HG02571 (cell line): ENCODE data around the gene CGN.

Source experiments
- ATAC-seq: cut with Tn5 transposase; IDR thresholded peaks from one replicate; pipeline ENCODE4 v1.9.1; 2021; ENCODE audit warnings: mild to moderate bottlenecking, moderate library complexity; ENCODE audit not compliant: unreplicated experiment

Gene CGN

DNA sequence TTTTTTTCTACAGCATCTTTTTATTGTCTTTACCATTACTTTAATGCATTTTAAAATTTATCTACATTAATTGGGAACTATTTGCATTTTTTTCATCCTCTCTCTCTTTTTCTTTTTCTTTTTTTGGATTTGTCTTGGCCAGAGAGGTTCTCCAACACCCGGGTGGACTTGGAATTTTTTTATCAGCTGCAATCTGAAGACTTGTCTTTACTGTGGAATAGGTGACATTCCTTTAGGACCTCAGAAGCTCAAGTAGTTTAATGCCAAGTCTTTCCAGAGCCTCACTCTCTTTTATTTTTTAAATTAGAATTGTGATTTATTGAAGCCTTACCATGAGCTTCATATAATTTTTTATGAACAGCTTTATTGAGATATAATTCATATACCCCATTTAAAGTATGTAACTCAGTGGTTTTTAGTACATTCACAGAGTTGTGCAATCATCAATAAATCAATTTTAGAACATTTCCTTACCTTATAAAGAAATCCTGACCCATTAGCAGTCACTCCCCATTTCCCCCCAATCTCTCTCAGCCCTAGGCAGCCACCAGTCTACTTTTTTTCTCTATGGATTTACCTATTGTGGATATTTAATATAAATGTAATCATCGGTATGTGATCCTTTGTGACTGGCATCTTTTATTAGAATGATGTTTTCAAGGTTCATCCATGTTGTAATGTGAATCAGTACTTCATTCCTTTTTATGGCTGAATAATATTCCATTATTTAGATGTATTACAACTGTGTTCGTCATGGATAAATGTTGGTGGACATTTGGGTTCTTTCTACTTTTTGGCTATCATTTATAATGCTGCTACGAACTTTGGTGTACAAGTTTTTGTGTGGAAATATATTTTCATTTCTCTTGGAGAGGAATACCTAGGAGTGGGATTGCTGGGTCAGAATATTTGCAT is 35.1 kb downstream of the CGN start:
- no peak for ATAC-seq

DNA sequence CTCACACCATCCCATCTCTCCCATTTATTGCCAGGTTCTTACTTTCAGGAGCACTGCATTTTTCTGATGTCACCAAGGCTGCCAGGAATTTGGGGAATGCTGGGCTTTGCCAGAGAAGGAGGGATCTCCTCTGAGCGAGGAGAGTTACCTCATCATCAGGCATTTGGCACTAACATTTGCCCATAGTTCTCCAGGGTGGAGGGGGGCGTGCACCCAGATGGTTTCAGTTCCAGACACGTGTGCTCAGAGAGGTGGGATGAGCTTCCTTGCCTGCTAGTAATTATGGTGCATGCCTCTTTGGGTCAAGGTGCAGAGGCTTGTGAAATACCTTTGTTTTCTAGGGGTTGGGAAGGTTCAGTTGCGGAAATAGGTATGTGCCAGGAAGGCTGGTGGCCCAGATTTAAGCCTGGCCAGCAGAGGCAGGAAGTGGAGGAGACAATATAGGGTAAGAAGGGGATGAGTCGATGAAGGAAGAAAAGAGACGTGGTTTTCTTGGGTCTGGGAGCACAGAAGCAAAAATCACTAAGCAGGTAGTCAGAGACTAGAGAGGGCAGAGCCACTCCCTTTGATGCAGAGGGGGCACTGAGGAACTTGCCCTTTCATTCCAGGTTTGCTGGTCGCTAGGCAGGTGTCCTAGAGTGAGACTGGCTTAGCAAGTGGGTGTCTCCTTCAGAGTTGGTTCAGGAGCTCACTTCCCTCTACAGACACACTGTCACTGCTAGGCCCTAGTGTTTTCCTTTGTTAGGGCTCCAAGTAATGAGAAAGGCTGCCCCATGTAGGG is 36.1 kb downstream of the CGN start:
- ATAC-seq = no peak

DNA sequence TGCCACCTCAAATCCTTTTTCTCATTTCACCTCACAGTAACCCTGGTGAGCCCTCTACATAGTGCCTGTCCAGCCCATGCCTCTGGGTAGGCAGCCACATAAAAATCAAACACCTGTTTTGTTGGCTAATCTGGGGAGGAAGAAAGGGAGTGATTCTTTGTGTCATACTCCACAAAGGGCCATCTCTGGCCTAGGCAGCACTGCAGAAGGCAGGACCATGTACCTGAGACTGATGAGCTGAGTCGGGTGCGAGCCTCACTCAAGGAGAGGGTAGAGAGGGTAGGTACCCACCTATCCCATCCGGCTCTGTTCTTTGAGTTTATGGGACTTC is 36.7 kb downstream of the CGN start:
- ATAC-seq = no peak

DNA sequence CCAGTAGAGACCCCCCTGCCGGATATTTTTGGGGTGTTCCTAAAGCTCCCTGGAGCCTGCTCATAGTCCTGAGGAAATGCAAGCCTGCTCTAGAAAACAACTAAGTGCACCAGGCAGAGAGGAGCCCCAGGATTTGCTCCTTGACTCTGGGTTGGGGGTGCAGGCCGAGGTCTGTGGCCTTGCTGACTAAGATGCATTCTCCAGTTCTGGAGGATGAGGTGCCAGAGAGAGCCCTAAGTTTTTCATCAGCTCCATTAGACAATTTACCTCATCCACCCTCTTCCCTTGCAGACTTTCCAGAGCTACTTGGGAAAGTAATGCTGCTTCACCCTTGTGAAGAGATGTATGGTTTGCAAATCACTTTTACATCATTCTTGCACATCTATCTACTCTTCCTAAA is 38.0 kb downstream of the CGN start:
- no peak for ATAC-seq

DNA sequence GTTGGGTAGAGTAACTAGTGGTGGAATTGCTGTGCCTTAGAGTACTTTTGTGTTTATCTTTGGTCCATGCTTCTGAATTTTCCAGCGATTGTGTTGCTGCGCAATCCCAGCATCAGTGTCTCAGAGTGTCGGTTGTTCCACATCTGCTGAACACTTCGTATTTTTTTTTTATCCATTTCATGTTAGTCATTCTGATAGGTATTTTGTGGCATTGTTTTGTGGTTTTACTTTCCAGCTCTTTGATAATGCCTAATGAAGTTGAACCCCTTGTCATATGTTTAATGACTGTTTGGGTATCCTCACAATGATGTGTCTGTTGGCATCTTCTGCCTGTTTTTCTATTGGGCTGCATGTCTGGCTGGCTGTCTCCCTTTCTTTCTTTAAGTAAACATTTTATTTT is 42.5 kb downstream of the CGN start:
- no peak for ATAC-seq

DNA sequence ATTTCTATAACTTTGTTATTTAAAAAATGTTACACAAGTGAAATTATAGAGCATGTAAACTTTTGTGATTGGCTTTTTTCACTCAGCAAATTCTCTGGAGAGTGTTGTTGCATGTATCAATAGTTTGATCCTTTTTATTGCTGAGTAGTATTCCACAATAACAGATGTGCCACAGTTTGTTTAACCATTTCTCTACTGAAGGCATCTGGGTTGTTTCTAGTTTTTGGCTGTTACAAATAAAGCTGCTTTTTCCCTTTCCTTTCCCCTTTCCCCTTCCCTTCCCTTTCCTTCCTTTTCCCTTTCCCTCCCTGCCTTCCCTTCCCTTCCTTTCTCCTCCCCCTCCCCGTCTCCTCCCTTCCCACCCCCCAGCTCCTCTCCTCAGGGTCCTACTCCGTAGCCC is 44.9 kb downstream of the CGN start:
- no peak for ATAC-seq

DNA sequence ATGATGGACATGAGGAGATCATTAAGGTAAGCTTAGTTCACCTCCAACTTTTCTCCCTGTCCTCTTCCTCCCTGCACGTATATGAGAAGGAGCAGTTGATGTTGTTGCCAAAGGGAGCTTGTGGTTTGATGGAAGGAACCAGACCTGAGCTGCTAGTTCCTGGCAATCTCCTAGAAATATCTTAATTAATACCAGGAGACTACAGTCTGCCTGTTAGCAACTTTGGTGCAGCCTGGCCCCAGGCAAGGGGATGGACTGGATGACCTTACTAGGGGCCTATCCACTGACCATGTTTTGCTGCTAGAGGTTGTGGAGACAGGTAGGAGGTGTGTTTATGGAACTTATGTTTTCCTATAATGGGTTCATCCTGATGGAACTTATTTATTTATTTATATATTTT is 51.5 kb downstream of the CGN start:
- ATAC-seq = no peak

DNA sequence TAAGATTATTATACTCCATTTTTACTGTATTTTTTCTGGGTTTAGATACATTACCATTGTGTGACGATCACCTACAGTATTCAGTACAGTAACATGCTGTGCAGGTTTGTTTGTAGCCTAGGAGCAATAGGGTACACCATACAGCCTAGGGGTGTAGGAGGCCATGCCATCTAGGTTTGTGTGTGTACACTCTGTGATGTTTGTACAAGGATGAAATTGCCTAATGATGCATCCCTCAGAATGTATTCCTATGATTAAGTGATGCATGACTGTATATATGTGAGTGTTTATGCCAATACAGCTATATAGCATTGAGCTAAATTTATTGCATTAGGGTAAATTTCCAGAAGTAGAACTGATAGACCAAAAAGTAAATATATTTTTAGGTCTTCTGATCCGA is 52.2 kb downstream of the CGN start:
- no peak for ATAC-seq

DNA sequence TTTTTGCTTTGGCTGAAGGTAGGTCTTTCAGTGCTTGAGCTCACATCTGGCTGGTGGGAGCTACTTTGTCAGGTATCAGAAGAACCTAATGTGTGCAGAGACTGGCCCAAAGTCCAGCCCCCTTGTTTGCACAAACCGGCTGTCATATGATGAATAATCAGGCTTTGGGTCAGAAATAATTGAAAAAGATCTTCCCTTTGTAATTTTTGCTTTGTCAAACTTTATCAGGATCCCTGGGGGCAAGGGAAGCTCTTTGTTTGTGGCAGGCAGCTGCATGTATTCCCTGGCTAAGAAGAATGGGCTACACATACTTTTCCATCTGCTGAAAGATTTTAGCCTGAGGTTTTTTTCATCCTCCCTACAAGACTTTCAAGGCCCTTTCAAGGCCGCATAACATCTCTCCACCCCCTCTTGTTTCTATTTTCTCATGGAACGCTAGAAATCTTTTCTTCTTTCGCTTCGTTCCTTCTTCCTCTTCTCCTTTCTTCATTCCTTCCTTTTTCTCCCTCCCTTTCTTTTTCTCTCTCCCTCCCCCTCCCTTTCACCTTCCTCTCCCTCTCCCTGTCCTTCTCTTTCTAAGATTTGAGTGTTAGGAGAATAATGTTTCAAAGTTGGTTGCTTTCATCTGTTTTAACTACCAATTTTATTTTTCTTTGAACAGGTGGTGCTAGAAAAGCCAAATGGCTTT is 54.5 kb downstream of the CGN start:
- ATAC-seq = no peak

DNA sequence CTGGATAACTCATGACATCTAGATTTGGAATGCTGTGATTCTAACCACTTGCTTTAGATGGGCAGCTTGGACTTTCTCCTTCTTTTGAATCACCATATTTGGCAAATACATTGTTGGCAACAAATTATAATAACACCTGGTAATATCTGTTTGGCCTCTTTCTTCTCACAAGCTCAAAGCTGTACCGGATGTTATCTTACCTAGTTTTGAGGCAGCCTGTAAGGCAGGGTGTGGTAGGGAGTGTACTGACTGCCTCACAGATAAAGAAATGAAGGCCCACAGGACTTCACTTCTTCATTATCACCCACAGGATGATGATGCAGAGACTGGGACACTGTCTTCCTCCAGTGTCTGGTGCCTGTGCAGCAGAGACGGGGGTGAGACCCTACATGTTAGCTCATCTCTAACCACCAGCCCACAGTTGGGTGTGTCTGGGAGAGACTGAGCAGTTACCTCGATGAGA is 57.5 kb downstream of the CGN start:
- no peak for ATAC-seq

DNA sequence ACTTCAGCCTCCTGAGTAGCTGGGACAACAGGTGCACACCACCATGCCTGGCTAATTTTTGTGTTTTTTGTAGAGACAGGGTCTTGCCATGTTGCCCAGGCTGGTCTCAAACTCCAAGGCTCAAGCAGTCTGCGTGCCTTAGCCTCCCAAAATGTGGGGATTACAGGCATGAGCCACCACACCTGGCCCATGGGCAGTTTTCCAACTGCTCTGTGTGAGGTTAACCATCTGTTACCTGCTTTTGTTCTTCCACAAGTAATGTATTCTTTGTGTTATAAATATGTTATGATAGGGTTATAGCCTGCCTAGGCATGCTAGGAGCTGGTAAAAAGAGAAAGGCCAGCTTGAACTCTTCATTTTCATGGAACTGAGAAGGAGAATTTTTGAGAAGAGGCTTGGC is 59.6 kb downstream of the CGN start:
- no peak for ATAC-seq

DNA sequence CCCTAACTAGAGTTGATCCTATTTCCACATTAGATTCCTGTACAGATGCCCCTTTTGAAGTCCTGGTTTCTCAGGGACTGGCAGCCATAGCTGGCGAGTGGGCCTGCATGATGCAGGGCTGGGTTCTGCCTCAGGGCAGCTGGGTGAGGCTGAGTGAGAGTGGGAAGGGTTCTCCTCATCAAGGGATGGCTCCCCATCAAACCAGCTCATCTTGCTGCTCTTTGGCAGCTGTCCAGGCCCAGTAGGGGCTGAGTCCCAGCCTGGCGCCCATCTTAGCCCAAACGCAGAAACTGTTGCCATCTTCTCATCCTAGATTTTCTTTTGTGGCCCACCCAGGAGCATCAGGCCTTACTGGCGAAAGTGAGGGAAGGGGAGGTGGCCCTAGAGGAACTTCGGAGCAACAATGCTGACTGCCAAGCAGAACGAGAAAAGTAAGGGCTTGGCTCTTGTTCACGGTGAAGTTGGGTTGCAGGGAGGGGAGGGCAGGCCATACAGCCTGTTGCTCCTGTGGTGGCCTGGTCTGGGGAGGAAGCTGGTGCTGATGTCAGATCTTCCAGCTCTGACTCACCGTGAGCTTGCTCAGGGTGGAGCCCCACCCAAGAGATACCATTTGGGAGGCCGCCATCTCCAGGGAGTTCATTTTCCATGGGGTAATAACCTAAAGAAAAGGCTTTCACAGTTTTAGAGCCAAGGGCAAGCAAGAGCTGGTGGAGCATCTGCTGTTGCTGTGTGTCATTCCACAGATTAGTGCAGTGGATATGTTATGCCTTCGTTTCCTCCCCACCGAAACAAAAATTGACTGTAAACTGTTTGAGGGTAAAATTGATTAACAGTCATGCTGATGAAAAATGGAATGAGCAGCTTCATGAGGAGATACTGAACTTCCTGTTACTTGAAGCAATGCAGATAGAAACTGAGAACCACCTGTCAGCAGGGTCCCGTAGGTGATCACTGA is 63.7 kb downstream of the CGN start:
- ATAC-seq = no peak

DNA sequence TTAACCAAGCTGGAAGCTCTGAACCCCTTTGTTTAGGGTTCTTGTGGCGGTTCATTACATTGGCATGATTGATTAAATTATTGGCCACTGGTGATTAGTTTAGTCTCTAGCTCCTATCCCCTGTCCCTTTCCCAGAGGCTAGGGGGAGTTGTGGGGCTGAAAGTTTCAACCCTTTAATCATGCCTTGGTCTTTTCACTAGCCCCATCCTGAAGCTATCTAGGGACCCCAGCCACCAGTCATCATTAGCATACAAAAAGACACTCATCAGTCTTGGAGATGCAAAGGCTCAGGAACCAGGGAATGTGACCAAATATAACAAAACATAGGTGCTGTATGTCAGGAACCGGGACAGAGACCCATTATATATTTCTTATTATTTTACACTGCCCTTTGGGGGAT is 66.0 kb downstream of the CGN start:
- ATAC-seq = no peak

DNA sequence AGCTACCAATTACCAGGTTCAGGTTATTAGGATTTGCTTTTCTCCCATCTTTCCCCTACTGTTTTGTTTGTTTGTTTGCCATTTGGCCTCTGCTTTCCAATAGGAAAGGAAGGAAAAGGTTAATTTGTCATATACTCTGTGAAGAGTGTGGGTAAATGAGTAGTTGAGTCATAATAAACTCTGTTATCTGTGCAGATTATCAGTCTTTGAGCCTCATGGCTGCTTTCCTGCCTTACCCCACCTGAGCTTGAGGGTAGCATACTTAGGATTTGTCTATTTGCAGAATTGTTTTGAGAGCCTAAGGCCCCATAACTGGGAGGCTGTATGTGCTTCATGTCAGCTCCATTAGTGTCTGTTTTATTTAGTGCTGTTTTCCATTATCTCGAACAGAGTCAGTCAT is 67.8 kb downstream of the CGN start:
- ATAC-seq = no peak

DNA sequence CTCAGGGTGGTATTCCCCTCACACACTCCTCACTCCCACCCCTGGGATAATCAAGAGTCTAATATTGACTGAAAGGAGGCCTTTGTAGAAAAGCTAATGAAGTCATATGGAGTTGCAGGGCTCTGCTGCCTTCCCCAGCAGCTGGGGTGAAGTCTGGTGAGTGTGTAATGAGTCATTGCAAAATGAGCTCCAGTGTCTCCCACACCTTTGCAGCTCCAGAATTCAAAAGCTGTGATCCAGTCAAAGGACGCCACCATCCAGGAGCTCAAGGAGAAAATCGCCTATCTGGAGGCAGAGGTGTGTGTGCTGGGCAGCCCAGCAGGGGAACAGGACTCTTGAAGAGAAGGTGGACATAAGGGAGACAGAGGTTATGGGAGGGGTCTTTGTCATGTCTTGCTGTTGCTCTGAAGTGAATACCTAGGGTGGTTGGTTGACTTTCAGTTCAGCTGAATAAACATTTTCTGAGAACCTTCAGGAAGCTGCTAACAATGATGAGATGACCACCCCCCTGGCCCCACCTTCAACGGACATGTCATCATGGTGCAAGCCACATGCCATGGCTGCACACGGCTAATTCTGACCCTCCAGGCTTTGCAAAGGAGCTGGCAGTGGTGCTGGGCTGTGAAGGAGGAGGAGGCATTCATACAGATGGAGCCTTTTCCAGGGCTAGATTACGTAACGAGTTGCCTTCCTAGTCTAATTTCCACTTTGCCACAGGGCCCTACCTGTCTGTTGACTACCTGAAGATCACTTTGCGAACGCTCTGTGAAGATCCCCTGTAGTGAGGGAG is 68.4 kb downstream of the CGN start:
- no peak for ATAC-seq

DNA sequence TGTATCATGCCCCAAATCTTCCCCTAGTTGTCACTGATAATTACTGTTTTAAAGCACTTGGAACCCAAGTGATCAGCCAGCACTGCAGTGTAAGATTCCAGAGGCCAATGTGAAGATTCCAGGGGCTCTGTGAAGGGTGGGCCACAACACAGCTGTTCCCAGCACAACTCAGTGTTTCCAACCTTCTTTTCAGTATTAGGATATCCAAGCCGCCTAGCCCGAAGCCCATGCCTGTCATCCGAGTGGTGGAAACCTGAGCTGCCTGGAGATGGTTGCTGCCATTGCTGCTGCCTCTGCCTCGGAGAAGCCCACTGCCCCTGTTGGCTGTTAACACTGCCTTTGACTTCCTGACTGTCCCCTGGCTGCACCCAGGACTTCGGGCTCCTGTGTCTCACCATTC is 70.3 kb downstream of the CGN start:
- ATAC-seq = no peak

DNA sequence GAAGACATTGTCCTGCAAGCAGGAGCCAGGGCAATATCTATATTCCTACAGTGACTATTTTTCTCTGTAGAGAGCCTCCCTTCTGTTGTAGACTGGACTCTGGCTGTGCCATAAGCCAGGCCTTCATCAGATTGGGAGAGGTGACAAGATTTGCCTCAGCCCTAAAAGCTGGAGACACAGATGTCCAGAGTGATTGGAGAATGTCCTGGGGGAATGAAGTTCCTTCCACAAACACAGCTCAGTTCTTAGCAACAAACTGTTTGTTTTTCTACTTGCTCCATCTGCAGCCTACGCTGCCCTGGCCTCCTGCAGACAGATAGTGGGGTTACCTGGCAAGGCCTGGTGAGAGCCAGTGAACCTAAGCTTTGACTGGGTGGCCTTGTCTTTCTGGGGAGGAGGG is 70.7 kb downstream of the CGN start:
- ATAC-seq = no peak

DNA sequence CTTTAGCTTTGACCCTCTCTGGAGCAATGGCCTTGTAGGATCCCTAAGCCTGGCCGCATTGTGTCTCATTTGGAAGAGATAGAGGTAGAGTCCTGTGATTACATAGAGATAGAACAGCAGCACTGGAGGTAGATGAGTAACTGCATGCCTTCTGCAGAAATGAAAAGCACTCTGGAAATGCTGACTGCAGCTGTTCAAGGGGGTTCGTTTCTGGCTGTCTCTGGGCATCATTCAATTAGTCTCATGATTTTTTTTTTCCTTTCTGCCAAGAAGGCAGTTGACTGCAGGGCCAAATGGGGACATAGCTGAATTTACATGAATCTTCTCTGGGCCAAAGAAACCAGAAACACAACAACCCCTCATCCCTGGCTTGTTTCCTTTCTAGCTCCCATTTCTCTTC is 72.6 kb downstream of the CGN start:
- ATAC-seq = no peak

DNA sequence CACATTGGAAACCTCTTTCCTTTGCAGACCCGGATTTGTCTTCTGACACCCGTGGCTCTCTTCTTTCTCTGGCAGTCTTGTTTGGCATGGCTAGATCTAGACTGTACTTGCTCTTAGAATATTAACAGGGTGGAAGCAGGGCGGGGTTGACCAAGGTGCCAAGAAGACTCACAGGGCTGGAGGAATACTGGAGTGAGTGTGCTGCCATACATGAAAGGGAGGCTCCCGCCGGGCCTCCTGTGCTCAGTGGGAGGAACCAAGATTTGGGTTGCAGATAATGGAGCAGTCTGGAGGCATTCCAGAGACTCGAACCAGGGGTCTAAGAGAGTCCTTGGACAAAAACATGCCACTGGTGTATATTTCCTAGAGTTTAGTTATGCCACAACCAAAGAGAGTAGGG is 73.1 kb downstream of the CGN start:
- ATAC-seq = no peak

DNA sequence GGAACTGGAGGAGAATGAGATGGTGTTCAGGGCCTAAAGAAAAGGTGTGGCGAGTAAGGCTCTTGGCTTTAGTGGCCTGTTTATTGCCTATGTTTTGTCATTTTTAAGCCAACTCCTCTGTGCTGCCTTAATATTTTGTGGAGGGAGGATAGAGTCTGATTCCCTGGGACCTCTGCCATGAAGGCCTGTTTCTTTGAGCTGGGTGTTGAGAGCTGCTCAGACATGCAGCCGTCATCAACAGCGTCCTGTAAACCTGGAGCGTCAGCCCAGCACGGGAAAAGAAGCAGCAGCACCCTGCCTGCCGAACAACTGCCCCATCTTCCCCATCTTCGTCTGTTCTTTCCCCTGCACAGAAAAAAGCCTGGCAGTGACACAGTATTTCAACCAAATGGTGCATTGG is 73.6 kb downstream of the CGN start:
- no peak for ATAC-seq
